Measurements from ENCODE around the gene TRABD2B. TPM values are rescaled to one million over a fixed set of nuclear protein-coding genes. Genes with fewer than 3 reads are reported as not detected.
A peak's percentile ranks its signal among the peaks of the same experiment; 100 is the strongest.

TRABD2B gene
- total and polyA plus RNA-seq, 11 donors, result 0.31 to 1.1 (median 0.80) TPM

DNA sequence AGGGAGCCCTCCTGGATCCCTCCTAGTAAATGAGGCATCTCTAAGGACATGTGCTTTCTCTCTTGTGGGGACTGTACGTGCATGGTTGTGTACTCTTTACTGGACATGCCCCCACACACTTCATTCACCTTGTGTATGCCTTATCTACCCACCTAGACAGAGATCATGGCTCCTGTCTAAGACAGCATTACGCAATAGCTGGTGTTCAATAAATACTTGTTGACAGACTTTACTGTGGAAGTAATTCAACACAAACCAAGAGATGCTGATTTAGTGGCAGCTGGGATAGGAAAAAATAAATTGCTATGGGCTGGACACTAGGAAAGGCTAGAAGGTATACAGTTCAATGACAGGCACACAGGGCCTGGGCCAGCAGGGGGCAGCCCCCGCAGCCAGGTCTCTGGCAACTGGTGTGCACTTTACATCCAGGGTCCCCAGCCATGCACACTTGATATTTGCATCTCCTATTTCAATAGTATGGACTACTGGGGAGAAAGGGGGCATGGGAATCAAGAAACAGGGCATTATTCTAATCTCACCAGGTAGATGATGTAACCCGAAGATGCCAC lies 24.2 kb downstream of the TRABD2B start:
- DNase-seq (no peak), ATAC-seq (peak in 1 of 4 donors; percentile 29)
- H3K36me3 ChIP-seq, result no peaks in the 10 kb centered on the region
- peaks cover 0 to 5% (median 0%) of the 10 kb centered on the region in 12 donors for H3K4me1 ChIP-seq
- no peaks in the 10 kb centered on the region for H3K27me3 ChIP-seq
- 77 to 86% (median 85%) methylated on average over 4 of the region's 4 CpGs for WGBS, 4 donors
- no peak overlapping the region for H3K4me3 ChIP-seq
- H3K9me3 ChIP-seq, result no peaks in the 10 kb centered on the region
- TF ChIP-seq, protein P1, sequence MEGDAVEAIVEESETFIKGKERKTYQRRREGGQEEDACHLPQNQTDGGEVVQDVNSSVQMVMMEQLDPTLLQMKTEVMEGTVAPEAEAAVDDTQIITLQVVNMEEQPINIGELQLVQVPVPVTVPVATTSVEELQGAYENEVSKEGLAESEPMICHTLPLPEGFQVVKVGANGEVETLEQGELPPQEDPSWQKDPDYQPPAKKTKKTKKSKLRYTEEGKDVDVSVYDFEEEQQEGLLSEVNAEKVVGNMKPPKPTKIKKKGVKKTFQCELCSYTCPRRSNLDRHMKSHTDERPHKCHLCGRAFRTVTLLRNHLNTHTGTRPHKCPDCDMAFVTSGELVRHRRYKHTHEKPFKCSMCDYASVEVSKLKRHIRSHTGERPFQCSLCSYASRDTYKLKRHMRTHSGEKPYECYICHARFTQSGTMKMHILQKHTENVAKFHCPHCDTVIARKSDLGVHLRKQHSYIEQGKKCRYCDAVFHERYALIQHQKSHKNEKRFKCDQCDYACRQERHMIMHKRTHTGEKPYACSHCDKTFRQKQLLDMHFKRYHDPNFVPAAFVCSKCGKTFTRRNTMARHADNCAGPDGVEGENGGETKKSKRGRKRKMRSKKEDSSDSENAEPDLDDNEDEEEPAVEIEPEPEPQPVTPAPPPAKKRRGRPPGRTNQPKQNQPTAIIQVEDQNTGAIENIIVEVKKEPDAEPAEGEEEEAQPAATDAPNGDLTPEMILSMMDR (IDR thresholded peaks at IDR 0.05), result peak in 9 of 12 donors; percentile 11 to 56 (median 28)
- no peak for TF ChIP-seq POLR2A (IDR thresholded peaks at IDR 0.05)
- intact Hi-C loops (cut with DNase I), result no loop called here
- H3K27ac ChIP-seq, result no peak overlapping the region

DNA sequence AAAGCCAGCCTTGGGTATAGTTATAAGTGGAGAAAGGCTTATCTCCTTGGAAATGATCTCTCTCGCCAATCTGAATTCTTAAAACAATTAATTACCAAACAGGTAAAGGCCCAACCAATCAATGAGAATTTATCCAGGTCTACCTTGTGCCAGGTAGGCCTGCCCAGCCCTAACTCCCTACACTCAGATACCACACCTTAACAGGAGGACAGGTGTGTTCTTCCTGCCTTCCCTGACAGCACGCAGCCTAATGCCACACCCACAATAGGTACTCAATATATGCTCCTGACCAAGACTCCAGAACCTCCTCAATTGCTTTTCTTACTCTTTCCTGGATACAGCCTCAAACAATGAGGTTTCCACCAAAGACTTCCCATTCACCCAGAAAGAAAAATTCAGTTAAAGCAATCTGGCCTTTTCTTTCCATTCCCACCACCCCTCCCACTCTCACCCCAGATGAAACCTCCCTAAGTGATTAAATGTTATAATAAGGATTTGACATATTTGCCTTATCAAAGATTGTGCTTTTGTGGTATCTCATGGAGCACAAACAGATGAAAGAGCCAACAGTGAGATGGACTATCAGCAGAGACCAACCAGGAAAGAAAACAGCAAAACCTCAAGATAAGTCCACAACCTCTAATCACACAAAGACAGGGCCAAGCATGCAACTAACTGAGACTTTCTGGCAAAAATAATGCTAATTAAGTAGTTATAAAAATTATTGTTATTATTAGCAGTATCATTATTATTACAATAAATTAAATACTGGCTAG lies 25.6 kb downstream of the TRABD2B start:
- Histone ChIP-seq H3K27me3 (no peaks in the 10 kb centered on the region), H3K27ac (no peak overlapping the region), H3K4me3 (no peak overlapping the region), H3K4me1 (peaks cover 0 to 5% (median 0%) of the 10 kb centered on the region in 12 donors), H3K9me3 (no peaks in the 10 kb centered on the region), H3K36me3 (no peaks in the 10 kb centered on the region)
- intact Hi-C loops (cut with DNase I), result no loop called here
- ATAC-seq, result no peak
- DNase-seq, result no peak
- 81 to 92% (median 89%) methylated on average over 2 of the region's 2 CpGs for WGBS, 4 donors
- TF ChIP-seq POLR2A (IDR thresholded peaks at IDR 0.05), result no peak
- TF ChIP-seq, protein P1 (IDR thresholded peaks at IDR 0.05), result no peak

DNA sequence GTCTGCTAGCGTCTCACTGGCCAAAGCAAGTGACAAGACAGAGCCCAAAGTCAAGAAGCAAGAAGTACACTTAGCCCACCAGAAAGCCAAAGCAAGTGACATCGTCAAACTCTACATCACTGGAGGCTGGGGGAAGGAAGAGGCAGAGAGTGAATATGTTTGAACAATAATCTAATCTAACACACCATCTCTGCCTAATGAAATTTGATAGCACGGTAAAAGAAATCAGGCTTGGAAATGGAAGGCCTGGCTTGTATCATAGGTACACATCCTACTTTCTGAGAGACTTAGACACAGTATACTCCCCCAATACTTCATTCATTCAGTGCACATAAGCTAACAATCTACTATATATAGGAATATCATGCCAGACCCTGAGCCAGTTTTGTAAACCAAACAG lies 26.3 kb downstream of the TRABD2B start:
- Histone ChIP-seq H3K36me3 (no peaks in the 10 kb centered on the region), H3K9me3 (no peaks in the 10 kb centered on the region), H3K4me3 (no peak overlapping the region), H3K4me1 (peaks cover 0 to 5% (median 0%) of the 10 kb centered on the region in 12 donors), H3K27ac (no peak overlapping the region), H3K27me3 (no peaks in the 10 kb centered on the region)
- WGBS, 4 donors, result 76 to 87% (median 78%) methylated on average over 3 of the region's 3 CpGs
- intact Hi-C loops (cut with DNase I), result no loop called here
- no peak for ATAC-seq
- TF ChIP-seq POLR2A (IDR thresholded peaks at IDR 0.05), result no peak
- DNase-seq, result no peak

DNA sequence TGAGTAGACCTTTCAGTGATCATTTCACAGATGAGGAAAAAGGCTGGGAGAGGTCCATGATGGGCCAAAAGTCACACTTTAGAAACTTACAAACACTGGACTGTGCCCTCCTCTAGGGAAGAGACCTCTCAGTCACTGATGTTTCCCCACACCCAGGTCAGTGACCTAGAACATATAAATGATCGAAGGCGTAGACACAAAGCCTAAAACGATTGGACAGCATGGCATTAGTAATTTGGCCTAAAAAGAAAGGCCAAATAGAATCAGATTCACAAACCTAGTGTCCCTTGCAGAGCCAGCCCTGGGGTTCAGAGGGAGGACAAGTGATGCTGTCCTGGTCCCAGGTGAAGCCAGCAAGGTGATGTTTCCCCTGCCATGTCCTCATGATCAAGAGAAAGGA lies 27.7 kb downstream of the TRABD2B start:
- intact Hi-C loops (cut with DNase I), result no loop called here
- peaks cover 0 to 8% (median 0%) of the 10 kb centered on the region in 12 donors for H3K4me1 ChIP-seq
- H3K27me3 ChIP-seq, result no peaks in the 10 kb centered on the region
- TF ChIP-seq POLR2A (IDR thresholded peaks at IDR 0.05), result no peak
- TF ChIP-seq, protein P1 (IDR thresholded peaks at IDR 0.05), result no peak
- WGBS, 4 donors, result 86 to 92% (median 90%) methylated on average over 3 of the region's 3 CpGs
- no peaks in the 10 kb centered on the region for H3K36me3 ChIP-seq
- no peaks in the 10 kb centered on the region for H3K9me3 ChIP-seq
- H3K27ac ChIP-seq, result no peak overlapping the region
- no peak for ATAC-seq
- H3K4me3 ChIP-seq, result no peak overlapping the region
- DNase-seq, result no peak
